Stimulated activated CD8-positive, alpha-beta memory T cell treated with anti-CD3 and anti-CD28 coated beads, Interleukin-15, amount 100 ng/mL, for 1 hour (primary cell): ENCODE data around the gene TBC1D8B.

Experiments
- DNase-seq: peaks from one replicate; pipeline ENCODE4 v3.0.0-alpha.2; 2020; ENCODE audit warnings: low read depth

TBC1D8B gene

GRCh38 chrX:106898462-106898861, 96.0 kb downstream of the TBC1D8B start:
- no peak for DNase-seq

GRCh38 chrX:106899276-106899675, 96.8 kb downstream of the TBC1D8B start:
- no peak for DNase-seq

GRCh38 chrX:106899841-106900240, 97.4 kb downstream of the TBC1D8B start:
- DNase-seq, result no peak

- DNase-seq, result no peak
These were observed 98.9 kb downstream of the TBC1D8B start for GRCh38 chrX:106901341-106901740.

GRCh38 chrX:106901781-106902219, 99.3 kb downstream of the TBC1D8B start:
- DNase-seq, result no peak

- no peak for DNase-seq
These were observed 100.2 kb downstream of the TBC1D8B start for GRCh38 chrX:106902684-106903083.

GRCh38 chrX:106903291-106903824, 100.9 kb downstream of the TBC1D8B start, which contains the start of gene RIPPLY1:
RIPPLY1 (minus strand) TSS chrX:106903341; CDS start chrX:106903287, 54 bp downstream.
- no peak for DNase-seq

- no peak for DNase-seq
These were observed 101.5 kb downstream of the TBC1D8B start for GRCh38 chrX:106903856-106904528.

- no peak for DNase-seq
These were observed 102.7 kb downstream of the TBC1D8B start for GRCh38 chrX:106905064-106905708.

GRCh38 chrX:106906361-106906760, 103.9 kb downstream of the TBC1D8B start:
- no peak for DNase-seq

GRCh38 chrX:106912864-106913263, 110.4 kb downstream of the TBC1D8B start:
- DNase-seq, result no peak

- DNase-seq, result no peak
These were observed 115.5 kb downstream of the TBC1D8B start for GRCh38 chrX:106917830-106918500.

GRCh38 chrX:106919932-106920452, 117.5 kb downstream of the TBC1D8B start, which contains the start of gene CLDN2:
CLDN2 (plus strand) TSS chrX:106920402; CDS start chrX:106928229, 7,827 bp downstream.
- DNase-seq, result no peak

- DNase-seq, result no peak
These were observed 119.2 kb downstream of the TBC1D8B start for GRCh38 chrX:106921637-106922036.
